Neural progenitor cell (in vitro differentiated cells): Measurements from ENCODE around the gene ADM2. TPM values are rescaled to one million over a fixed set of nuclear protein-coding genes. Genes with fewer than 3 reads are reported as not detected.

Source experiments
- DNase-seq: peaks from one replicate; pipeline ENCODE4 v3.0.0-alpha.2; 2016; ENCODE audit warnings: low spot score
- H2AFZ ChIP-seq: fragments of 200-600 bp; sonication (generic); replicated peaks from 2 replicates; pipeline ENCODE4 v1.6.1; 2016; ENCODE audit warnings: antibody characterized with exemption
- H3F3A ChIP-seq: fragments of 200-600 bp; sonication (generic); 2 replicates; pipeline ENCODE4 v1.6.1; 2016; ENCODE audit warnings: antibody characterized with exemption, low read depth
- H3K27ac ChIP-seq: fragments of 200-600 bp; sonication (generic); 2 replicates; pipeline ENCODE4 v1.5.1; 2016; ENCODE audit warnings: mild to moderate bottlenecking
- H3K27me3 ChIP-seq: fragments of 200-600 bp; sonication (generic); 2 replicates; pipeline ENCODE4 v1.6.1; 2016; ENCODE audit warnings: mild to moderate bottlenecking, moderate library complexity
- H3K36me3 ChIP-seq: fragments of 200-600 bp; sonication (generic); 2 replicates; pipeline ENCODE4 v1.5.1; 2016
- H3K4me1 ChIP-seq: fragments of 200-600 bp; sonication (generic); 2 replicates; pipeline ENCODE4 v1.6.1; 2016; ENCODE audit warnings: mixed run types
- H3K4me2 ChIP-seq: fragments of 200-600 bp; sonication (generic); 2 replicates; pipeline ENCODE4 v1.6.1; 2016
- H3K4me3 ChIP-seq: fragments of 200-600 bp; sonication (generic); 2 replicates; pipeline ENCODE4 v1.5.1; 2016
- H3K79me2 ChIP-seq: fragments of 200-600 bp; sonication (generic); 2 replicates; pipeline ENCODE4 v1.6.1; 2016; ENCODE audit warnings: low read depth
- H3K9ac ChIP-seq: fragments of 200-600 bp; sonication (generic); 2 replicates; pipeline ENCODE4 v1.6.1; 2016
- H3K9me3 ChIP-seq: fragments of 200-600 bp; sonication (generic); 2 replicates; pipeline ENCODE4 v1.5.1; 2016; ENCODE audit warnings: low read depth
- H4K20me1 ChIP-seq: fragments of 200-600 bp; sonication (generic); 2 replicates; pipeline ENCODE4 v1.6.1; 2016; ENCODE audit warnings: low read depth
- H3K27ac Mint-ChIP-seq: 3 replicates; pipeline ENCODE4 v1.8.0; 2021; ENCODE audit warnings: mixed read lengths
- H3K27me3 Mint-ChIP-seq: 2 replicates; pipeline ENCODE4 v1.8.0; 2022; ENCODE audit warnings: low read depth, mild to moderate bottlenecking, inconsistent platforms, moderate library complexity, mixed read lengths; ENCODE audit not compliant: insufficient read depth
- H3K36me3 Mint-ChIP-seq: 3 replicates; pipeline ENCODE4 v1.8.0; 2021; ENCODE audit warnings: mixed read lengths
- H3K4me1 Mint-ChIP-seq: 3 replicates; pipeline ENCODE4 v1.8.0; 2021; ENCODE audit warnings: mixed read lengths
- H3K4me3 Mint-ChIP-seq: 3 replicates; pipeline ENCODE4 v1.8.0; 2021; ENCODE audit warnings: mild to moderate bottlenecking, moderate library complexity, mixed read lengths
- H3K9me3 Mint-ChIP-seq: 3 replicates; pipeline ENCODE4 v1.8.0; 2020; ENCODE audit warnings: mixed read lengths
- CTCF ChIP-seq: fragments of 200-600 bp; sonication (generic); IDR thresholded peaks from 2 replicates; pipeline ENCODE4 v1.5.1; 2017; ENCODE audit warnings: antibody characterized with exemption, mild to moderate bottlenecking
- EZH2 ChIP-seq: fragments of 200-600 bp; sonication (generic); IDR thresholded peaks from 2 replicates; pipeline ENCODE4 v1.6.1; 2017; ENCODE audit warnings: antibody characterized with exemption, mild to moderate bottlenecking, moderate library complexity
- EZH2phosphoT487 ChIP-seq: fragments of 200-600 bp; sonication (generic); IDR thresholded peaks from 2 replicates; pipeline ENCODE4 v1.6.1; 2017; ENCODE audit warnings: antibody characterized with exemption
- total RNA-seq: library from RNA; depleted of rRNA; stranded (reverse); fragments of >200 nt; gene quantifications from 2 replicates; pipeline ENCODE4 v1.2.3, GENCODE V29; 2015; ENCODE audit warnings: low replicate concordance

The ADM2 gene
- total RNA-seq, 1 donor from 2014 or later, result 0.13 TPM

DNA sequence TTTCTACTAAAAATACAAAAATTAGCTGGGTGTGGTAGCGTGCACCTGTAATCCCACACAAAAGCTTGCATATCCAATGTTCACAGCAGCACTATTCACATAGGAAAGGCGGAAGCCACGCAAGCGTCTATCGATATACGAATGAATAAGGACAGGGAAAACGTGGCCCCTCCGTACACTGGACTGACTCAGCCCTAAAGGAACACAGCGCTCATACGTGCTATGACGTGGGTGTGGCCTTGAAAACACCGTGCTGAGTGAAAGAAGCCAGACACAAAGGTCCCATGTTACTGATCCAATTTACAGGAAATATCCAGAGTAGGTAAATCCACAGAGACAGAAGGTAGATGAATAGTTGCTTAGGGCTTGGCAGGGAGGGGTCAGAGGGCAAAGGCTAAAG lies 19.1 kb downstream of the ADM2 start:
- Mint-ChIP-seq H3K4me1 (peaks cover 3% of the 10 kb centered on the region), H3K27me3 (peaks cover 3% of the 10 kb centered on the region), H3K27ac (no peak overlapping the region), H3K36me3 (peaks cover 4% of the 10 kb centered on the region), H3K9me3 (no peaks in the 10 kb centered on the region), H3K4me3 (no peak overlapping the region)
- Histone ChIP-seq H3K4me1 (no peaks in the 10 kb centered on the region), H2AFZ (no peak overlapping the region), H3K79me2 (no peaks in the 10 kb centered on the region), H3K27me3 (no peaks in the 10 kb centered on the region), H3K27ac (no peak overlapping the region), H4K20me1 (no peaks in the 10 kb centered on the region), H3F3A (peaks cover 14% of the 10 kb centered on the region), H3K4me3 (no peak overlapping the region), H3K4me2 (no peak overlapping the region), H3K36me3 (no peaks in the 10 kb centered on the region), H3K9me3 (no peaks in the 10 kb centered on the region), H3K9ac (no peak overlapping the region)
- DNase-seq, result no peak
- no peak for TF ChIP-seq CTCF
- no peak for TF ChIP-seq EZH2phosphoT487
- TF ChIP-seq EZH2, result no peak

- Histone ChIP-seq H3K9me3 (no peaks in the 10 kb centered on the region), H3K4me1 (peaks cover 7% of the 10 kb centered on the region), H3K27me3 (no peaks in the 10 kb centered on the region), H2AFZ (no peak overlapping the region), H3F3A (peaks cover 14% of the 10 kb centered on the region), H4K20me1 (peaks cover 11% of the 10 kb centered on the region), H3K4me3 (no peak overlapping the region), H3K27ac (no peak overlapping the region), H3K4me2 (no peak overlapping the region), H3K9ac (no peak overlapping the region), H3K79me2 (peaks cover 4% of the 10 kb centered on the region), H3K36me3 (no peaks in the 10 kb centered on the region)
- TF ChIP-seq CTCF (no peak), EZH2phosphoT487 (no peak), EZH2 (no peak)
- Mint-ChIP-seq H3K4me1 (peaks cover 3% of the 10 kb centered on the region), H3K36me3 (peaks cover 4% of the 10 kb centered on the region), H3K9me3 (no peaks in the 10 kb centered on the region), H3K27me3 (peaks cover 3% of the 10 kb centered on the region), H3K4me3 (no peak overlapping the region), H3K27ac (no peak overlapping the region)
- no peak for DNase-seq
Measured at GRCh38 chr22:50502096-50502495, 20.8 kb downstream of the ADM2 start.

DNA sequence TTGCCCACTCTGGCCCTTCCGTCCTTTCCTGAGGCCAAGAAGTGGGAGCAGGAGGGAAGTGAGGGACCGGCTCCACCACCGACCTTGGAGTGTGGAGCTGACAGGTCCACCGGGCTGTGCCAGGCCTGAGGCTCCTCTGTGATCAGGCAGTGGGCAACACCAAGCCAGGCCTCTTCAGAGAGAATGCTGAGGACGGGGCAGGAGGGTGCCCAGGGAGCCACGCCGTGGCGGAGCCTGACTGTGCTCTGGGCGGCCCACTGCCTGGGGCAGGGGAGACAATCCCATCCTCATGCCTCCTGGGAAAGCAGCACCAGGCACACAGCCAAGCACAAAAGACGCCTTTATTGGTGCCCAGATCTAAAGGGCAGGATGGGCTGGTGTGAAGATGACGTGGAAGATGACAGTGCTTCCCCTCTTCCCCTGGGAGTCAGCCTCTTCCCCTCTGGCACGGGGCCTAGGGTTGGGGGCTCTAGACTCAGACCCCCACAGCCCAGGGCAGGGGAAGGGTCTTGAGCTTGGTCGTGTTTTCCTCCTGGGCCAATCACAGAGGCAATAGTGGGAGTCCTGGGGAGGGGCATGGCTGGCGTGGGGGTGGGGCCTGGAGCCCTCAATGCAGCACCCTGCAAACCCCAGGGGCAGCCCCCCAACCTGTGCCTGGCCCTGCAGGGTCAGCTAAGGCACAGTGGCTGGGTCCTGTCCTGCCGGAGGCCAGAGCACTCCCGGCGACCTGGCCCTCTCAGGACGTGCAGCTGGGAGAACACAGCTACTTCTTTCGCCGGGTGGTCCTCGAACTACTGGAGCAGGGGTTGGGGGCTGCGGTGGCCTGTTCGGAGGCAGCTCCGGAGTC lies 21.5 kb downstream of the ADM2 start:
- H3K79me2 ChIP-seq, result peaks cover 6% of the 10 kb centered on the region
- no peak overlapping the region for H3K4me2 ChIP-seq
- peaks cover 11% of the 10 kb centered on the region for H3F3A ChIP-seq
- no peak overlapping the region for H3K27ac ChIP-seq
- DNase-seq, result no peak
- Mint-ChIP-seq H3K4me1 (peaks cover 3% of the 10 kb centered on the region), H3K36me3 (peaks cover 4% of the 10 kb centered on the region), H3K9me3 (no peaks in the 10 kb centered on the region), H3K27ac (no peak overlapping the region), H3K27me3 (peaks cover 1% of the 10 kb centered on the region), H3K4me3 (no peak overlapping the region)
- H3K36me3 ChIP-seq, result no peaks in the 10 kb centered on the region
- no peak overlapping the region for H2AFZ ChIP-seq
- H3K9ac ChIP-seq, result no peak overlapping the region
- H4K20me1 ChIP-seq, result peaks cover 11% of the 10 kb centered on the region
- TF ChIP-seq EZH2phosphoT487 (no peak), CTCF (no peak)
- no peak overlapping the region for H3K4me3 ChIP-seq
- H3K9me3 ChIP-seq, result no peaks in the 10 kb centered on the region
- H3K4me1 ChIP-seq, result peaks cover 7% of the 10 kb centered on the region
- no peaks in the 10 kb centered on the region for H3K27me3 ChIP-seq
